Measurements from ENCODE around the gene SPSB4.

The SPSB4 gene

GRCh38 chr3:141106842-141107241 lies 55.7 kb downstream of the SPSB4 start:
- Histone ChIP-seq H2AK5ac (ENCODE audit: low read length, severe bottlenecking) (no peak overlapping the region), H3K27ac (ENCODE audit: low read length, poor library complexity, severe bottlenecking) (no peak overlapping the region), H3K14ac (ENCODE audit: low read length in 2 of 2) (no peak overlapping the region), H2AFZ (ENCODE audit: low read depth, low read length) (no peak overlapping the region), H3K4me2 (ENCODE audit: low read length, poor library complexity, severe bottlenecking) (no peak overlapping the region), H2BK15ac (ENCODE audit: low read depth, poor library complexity, severe bottlenecking) (no peak overlapping the region), H4K8ac (ENCODE audit: low read length) (no peak overlapping the region), H3K4ac (ENCODE audit: low read depth in 1 of 2, low read length in 2 of 2) (no peak overlapping the region), H3K9ac (ENCODE audit: low read length) (no peak overlapping the region), H3K4me3 (ENCODE audit: insufficient read depth in 1 of 2, low read depth in 1 of 2, low read length in 2 of 2) (no peak overlapping the region), H4K91ac (ENCODE audit: low read length) (no peak overlapping the region), H3K4me1 (ENCODE audit: control insufficient read depth, insufficient read depth, low read depth, low read length) (no peaks in the 10 kb centered on the region), H3K27me3 (ENCODE audit: control insufficient read depth in 1 of 2, insufficient read depth in 1 of 2, low read length in 2 of 2) (peaks cover 0 to 54% of the 10 kb centered on the region in 2 experiments), H2BK12ac (ENCODE audit: low read length in 2 of 2) (no peak overlapping the region), H3K23ac (ENCODE audit: low read length in 2 of 2) (no peak overlapping the region), H3K18ac (ENCODE audit: low read depth in 1 of 2, low read length in 2 of 2) (no peak overlapping the region), H3K79me1 (replicated peaks; ENCODE audit: low read length, poor library complexity, severe bottlenecking) (no peaks in the 10 kb centered on the region), H3K36me3 (ENCODE audit: control insufficient read depth in 1 of 2, insufficient read depth in 2 of 2, low read depth in 1 of 2, low read length in 2 of 2) (no peaks in the 10 kb centered on the region), H2BK120ac (ENCODE audit: low read depth, low read length) (no peak overlapping the region), H3K9me3 (ENCODE audit: control insufficient read depth, low read length) (peaks cover 7% of the 10 kb centered on the region), H2BK5ac (ENCODE audit: low read depth, low read length, poor library complexity, severe bottlenecking) (no peak overlapping the region)
- no peak for DNase-seq
- 82% methylated on average over 1 of the region's 2 CpGs for WGBS

DNA sequence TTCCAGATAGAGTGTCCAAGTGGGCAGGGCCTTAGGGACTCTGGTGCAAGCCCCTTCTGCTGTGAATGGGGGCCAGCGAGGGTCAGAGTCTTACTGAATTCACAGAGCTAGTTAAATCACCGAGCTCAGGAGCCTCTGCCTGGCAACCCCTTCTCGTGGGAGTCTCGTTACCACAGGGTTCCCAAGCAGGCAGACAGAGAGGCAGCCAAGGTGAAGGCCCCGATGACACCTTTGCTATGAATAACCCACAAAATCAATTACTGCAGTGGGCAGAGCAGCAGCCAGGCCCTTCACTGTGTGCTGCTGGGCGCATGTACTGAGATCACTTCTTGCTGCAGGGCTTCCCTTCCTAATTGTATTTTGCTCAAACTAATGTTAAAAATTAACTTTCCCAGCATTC lies 56.9 kb downstream of the SPSB4 start:
- H3K79me1 ChIP-seq (replicated peaks; ENCODE audit: low read length, poor library complexity, severe bottlenecking) = no peaks in the 10 kb centered on the region
- no peak overlapping the region for H2BK5ac ChIP-seq (ENCODE audit: low read depth, low read length, poor library complexity, severe bottlenecking)
- no peak overlapping the region for H4K91ac ChIP-seq (ENCODE audit: low read length)
- H3K27ac ChIP-seq (ENCODE audit: low read length, poor library complexity, severe bottlenecking) = no peak overlapping the region
- H3K27me3 ChIP-seq (ENCODE audit: control insufficient read depth in 1 of 2, insufficient read depth in 1 of 2, low read length in 2 of 2) = peaks cover 0 to 43% of the 10 kb centered on the region in 2 experiments
- DNase-seq = no peak
- peaks cover 7% of the 10 kb centered on the region for H3K9me3 ChIP-seq (ENCODE audit: control insufficient read depth, low read length)
- H3K4me1 ChIP-seq (ENCODE audit: control insufficient read depth, insufficient read depth, low read depth, low read length) = no peaks in the 10 kb centered on the region
- no peak overlapping the region for H2AK5ac ChIP-seq (ENCODE audit: low read length, severe bottlenecking)
- no peak overlapping the region for H3K14ac ChIP-seq (ENCODE audit: low read length in 2 of 2)
- H3K18ac ChIP-seq (ENCODE audit: low read depth in 1 of 2, low read length in 2 of 2) = no peak overlapping the region
- no peak overlapping the region for H2BK12ac ChIP-seq (ENCODE audit: low read length in 2 of 2)
- H3K4me2 ChIP-seq (ENCODE audit: low read length, poor library complexity, severe bottlenecking) = no peak overlapping the region
- H3K4ac ChIP-seq (ENCODE audit: low read depth in 1 of 2, low read length in 2 of 2) = no peak overlapping the region
- H2BK120ac ChIP-seq (ENCODE audit: low read depth, low read length) = no peak overlapping the region
- no peak overlapping the region for H3K4me3 ChIP-seq (ENCODE audit: insufficient read depth in 1 of 2, low read depth in 1 of 2, low read length in 2 of 2)
- H3K23ac ChIP-seq (ENCODE audit: low read length in 2 of 2) = no peak overlapping the region
- no peak overlapping the region for H3K9ac ChIP-seq (ENCODE audit: low read length)
- H2AFZ ChIP-seq (ENCODE audit: low read depth, low read length) = no peak overlapping the region
- no peaks in the 10 kb centered on the region for H3K36me3 ChIP-seq (ENCODE audit: control insufficient read depth in 1 of 2, insufficient read depth in 2 of 2, low read depth in 1 of 2, low read length in 2 of 2)
- 86% methylated on average over 5 of the region's 6 CpGs for WGBS
- H4K8ac ChIP-seq (ENCODE audit: low read length) = no peak overlapping the region
- H2BK15ac ChIP-seq (ENCODE audit: low read depth, poor library complexity, severe bottlenecking) = no peak overlapping the region

DNA sequence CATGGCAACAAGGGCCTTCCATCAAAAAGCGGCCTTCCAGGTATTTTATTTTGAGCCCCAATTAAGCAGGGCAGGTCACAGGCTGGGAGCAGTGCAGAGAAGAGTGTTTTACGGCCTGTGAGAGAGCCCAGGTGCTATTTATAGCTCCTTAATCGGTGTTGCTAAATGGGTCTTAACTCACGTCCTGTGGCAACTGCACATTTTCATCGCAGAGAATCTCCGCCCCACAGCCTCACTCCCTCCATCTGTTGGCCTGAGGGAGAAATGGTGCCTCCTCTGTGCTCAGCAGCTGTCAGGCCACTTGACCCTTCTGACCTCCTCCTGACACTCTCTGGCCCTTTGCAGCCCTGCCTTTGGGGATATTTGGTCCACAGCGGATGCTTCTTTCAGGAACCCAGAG lies 58.6 kb downstream of the SPSB4 start:
- no peak overlapping the region for H3K4me3 ChIP-seq (ENCODE audit: insufficient read depth in 1 of 2, low read depth in 1 of 2, low read length in 2 of 2)
- H3K79me1 ChIP-seq (replicated peaks; ENCODE audit: low read length, poor library complexity, severe bottlenecking) = no peaks in the 10 kb centered on the region
- no peak overlapping the region for H3K18ac ChIP-seq (ENCODE audit: low read depth in 1 of 2, low read length in 2 of 2)
- peaks cover 0 to 33% of the 10 kb centered on the region in 2 experiments for H3K27me3 ChIP-seq (ENCODE audit: control insufficient read depth in 1 of 2, insufficient read depth in 1 of 2, low read length in 2 of 2)
- no peak overlapping the region for H2BK15ac ChIP-seq (ENCODE audit: low read depth, poor library complexity, severe bottlenecking)
- no peak overlapping the region for H3K9ac ChIP-seq (ENCODE audit: low read length)
- H3K4me2 ChIP-seq (ENCODE audit: low read length, poor library complexity, severe bottlenecking) = no peak overlapping the region
- H3K9me3 ChIP-seq (ENCODE audit: control insufficient read depth, low read length) = peaks cover 7% of the 10 kb centered on the region
- no peak overlapping the region for H3K4ac ChIP-seq (ENCODE audit: low read depth in 1 of 2, low read length in 2 of 2)
- H3K23ac ChIP-seq (ENCODE audit: low read length in 2 of 2) = no peak overlapping the region
- no peaks in the 10 kb centered on the region for H3K36me3 ChIP-seq (ENCODE audit: control insufficient read depth in 1 of 2, insufficient read depth in 2 of 2, low read depth in 1 of 2, low read length in 2 of 2)
- no peak overlapping the region for H2AK5ac ChIP-seq (ENCODE audit: low read length, severe bottlenecking)
- H2AFZ ChIP-seq (ENCODE audit: low read depth, low read length) = no peak overlapping the region
- no peak overlapping the region for H2BK5ac ChIP-seq (ENCODE audit: low read depth, low read length, poor library complexity, severe bottlenecking)
- no peaks in the 10 kb centered on the region for H3K4me1 ChIP-seq (ENCODE audit: control insufficient read depth, insufficient read depth, low read depth, low read length)
- WGBS = 30% methylated on average over 7 of the region's 7 CpGs
- no peak overlapping the region for H4K8ac ChIP-seq (ENCODE audit: low read length)
- no peak overlapping the region for H4K91ac ChIP-seq (ENCODE audit: low read length)
- DNase-seq = peak; percentile 47
- H2BK12ac ChIP-seq (ENCODE audit: low read length in 2 of 2) = no peak overlapping the region
- H3K14ac ChIP-seq (ENCODE audit: low read length in 2 of 2) = no peak overlapping the region
- no peak overlapping the region for H2BK120ac ChIP-seq (ENCODE audit: low read depth, low read length)
- no peak overlapping the region for H3K27ac ChIP-seq (ENCODE audit: low read length, poor library complexity, severe bottlenecking)

GRCh38 chr3:141110322-141110721 lies 59.2 kb downstream of the SPSB4 start:
- H3K14ac ChIP-seq (ENCODE audit: low read length in 2 of 2) = no peak overlapping the region
- no peak for DNase-seq
- H3K79me1 ChIP-seq (replicated peaks; ENCODE audit: low read length, poor library complexity, severe bottlenecking) = no peaks in the 10 kb centered on the region
- H2BK5ac ChIP-seq (ENCODE audit: low read depth, low read length, poor library complexity, severe bottlenecking) = no peak overlapping the region
- H3K9me3 ChIP-seq (ENCODE audit: control insufficient read depth, low read length) = peaks cover 7% of the 10 kb centered on the region
- no peak overlapping the region for H4K91ac ChIP-seq (ENCODE audit: low read length)
- no peak overlapping the region for H2BK120ac ChIP-seq (ENCODE audit: low read depth, low read length)
- H3K4me2 ChIP-seq (ENCODE audit: low read length, poor library complexity, severe bottlenecking) = no peak overlapping the region
- H3K23ac ChIP-seq (ENCODE audit: low read length in 2 of 2) = no peak overlapping the region
- no peak overlapping the region for H3K9ac ChIP-seq (ENCODE audit: low read length)
- H2BK15ac ChIP-seq (ENCODE audit: low read depth, poor library complexity, severe bottlenecking) = no peak overlapping the region
- H3K27me3 ChIP-seq (ENCODE audit: control insufficient read depth in 1 of 2, insufficient read depth in 1 of 2, low read length in 2 of 2) = peaks cover 0 to 29% of the 10 kb centered on the region in 2 experiments
- no peaks in the 10 kb centered on the region for H3K36me3 ChIP-seq (ENCODE audit: control insufficient read depth in 1 of 2, insufficient read depth in 2 of 2, low read depth in 1 of 2, low read length in 2 of 2)
- no peak overlapping the region for H3K4ac ChIP-seq (ENCODE audit: low read depth in 1 of 2, low read length in 2 of 2)
- no peak overlapping the region for H2AFZ ChIP-seq (ENCODE audit: low read depth, low read length)
- H3K4me1 ChIP-seq (ENCODE audit: control insufficient read depth, insufficient read depth, low read depth, low read length) = no peaks in the 10 kb centered on the region
- no peak overlapping the region for H3K27ac ChIP-seq (ENCODE audit: low read length, poor library complexity, severe bottlenecking)
- H3K18ac ChIP-seq (ENCODE audit: low read depth in 1 of 2, low read length in 2 of 2) = no peak overlapping the region
- H2BK12ac ChIP-seq (ENCODE audit: low read length in 2 of 2) = no peak overlapping the region
- H2AK5ac ChIP-seq (ENCODE audit: low read length, severe bottlenecking) = no peak overlapping the region
- no peak overlapping the region for H4K8ac ChIP-seq (ENCODE audit: low read length)
- H3K4me3 ChIP-seq (ENCODE audit: insufficient read depth in 1 of 2, low read depth in 1 of 2, low read length in 2 of 2) = no peak overlapping the region
